GM10847 (cell line): ENCODE measurements around the gene CDH2.

Experiments
- POLR2A ChIP-seq: IDR thresholded peaks from 2 replicates; pipeline ENCODE4 v1.6.1; 2011; ENCODE audit not compliant: insufficient read length; ENCODE audit errors: extremely low read depth

Gene CDH2

GRCh38 chr18:28036488-28036887, 140.4 kb downstream of the CDH2 start:
- no peak for TF ChIP-seq POLR2A

GRCh38 chr18:28034567-28034966, 142.4 kb downstream of the CDH2 start:
- no peak for TF ChIP-seq POLR2A

GRCh38 chr18:28032177-28032576, 144.8 kb downstream of the CDH2 start:
- no peak for TF ChIP-seq POLR2A

GRCh38 chr18:28030458-28030857, 146.5 kb downstream of the CDH2 start:
- TF ChIP-seq POLR2A, result no peak

GRCh38 chr18:28027755-28028154, 149.2 kb downstream of the CDH2 start:
- TF ChIP-seq POLR2A, result no peak

GRCh38 chr18:28019425-28020108, 157.4 kb downstream of the CDH2 start:
- no peak for TF ChIP-seq POLR2A

GRCh38 chr18:28018351-28018750, 158.6 kb downstream of the CDH2 start:
- TF ChIP-seq POLR2A, result no peak

- no peak for TF ChIP-seq POLR2A
Observed at GRCh38 chr18:28015671-28016070, 161.3 kb downstream of the CDH2 start.

GRCh38 chr18:28013066-28013465, 163.9 kb downstream of the CDH2 start:
- TF ChIP-seq POLR2A, result no peak

- TF ChIP-seq POLR2A, result no peak
Observed at GRCh38 chr18:28012336-28012735, 164.6 kb downstream of the CDH2 start.

- no peak for TF ChIP-seq POLR2A
Observed at GRCh38 chr18:28009589-28009988, 167.3 kb downstream of the CDH2 start.

- no peak for TF ChIP-seq POLR2A
Observed at GRCh38 chr18:28007841-28008240, 169.1 kb downstream of the CDH2 start.

GRCh38 chr18:28005164-28005563, 171.8 kb downstream of the CDH2 start:
- no peak for TF ChIP-seq POLR2A

- TF ChIP-seq POLR2A, result no peak
Observed at GRCh38 chr18:28004606-28005005, 172.3 kb downstream of the CDH2 start.

- TF ChIP-seq POLR2A, result no peak
Observed at GRCh38 chr18:28003451-28003850, 173.5 kb downstream of the CDH2 start.

- no peak for TF ChIP-seq POLR2A
Observed at GRCh38 chr18:28002841-28003240, 174.1 kb downstream of the CDH2 start.

- TF ChIP-seq POLR2A, result no peak
Observed at GRCh38 chr18:27996801-27997272, 180.1 kb downstream of the CDH2 start.

- TF ChIP-seq POLR2A, result no peak
Observed at GRCh38 chr18:27995770-27996502, 181.0 kb downstream of the CDH2 start.
